Nephron (organoid): ENCODE data around the gene CTIF.

Experiments
- H3K27ac Mint-ChIP-seq, 3 experiments: 2 replicates each; pipeline ENCODE4 v1.8.0; 2020; ENCODE audit warnings: mixed read lengths in 3 of 3, mild to moderate bottlenecking in 2 of 3, moderate library complexity in 1 of 3
- H3K27me3 Mint-ChIP-seq: 2 replicates; pipeline ENCODE4 v1.8.0; 2021; ENCODE audit warnings: low read depth, mild to moderate bottlenecking, moderate library complexity, mixed read lengths
- H3K36me3 Mint-ChIP-seq: 2 replicates; pipeline ENCODE4 v1.8.0; 2020; ENCODE audit warnings: low read depth, mixed read lengths
- H3K4me1 Mint-ChIP-seq: 2 replicates; pipeline ENCODE4 v1.8.0; 2020; ENCODE audit warnings: mixed read lengths
- H3K4me3 Mint-ChIP-seq, 3 experiments: 2 replicates each; pipeline ENCODE4 v1.8.0; 2020; ENCODE audit warnings: mild to moderate bottlenecking in 3 of 3, mixed read lengths in 3 of 3, moderate library complexity in 2 of 3
- H3K9me3 Mint-ChIP-seq: 2 replicates; pipeline ENCODE4 v1.8.0; 2020; ENCODE audit warnings: mixed read lengths
- CTCF ChIP-seq, 3 experiments: fragments of 200-600 bp; sonication (generic); IDR thresholded peaks; one replicate each; pipeline ENCODE4 v1.5.0; 2021; ENCODE audit warnings: antibody characterized with exemption in 3 of 3; ENCODE audit not compliant: unreplicated experiment in 3 of 3

The CTIF gene

GRCh38 chr18:48725562-48725961 is 186.7 kb downstream of the CTIF start:
- peaks cover 20% of the 10 kb centered on the region for H3K4me1 Mint-ChIP-seq
- H3K27ac Mint-ChIP-seq, result no peak overlapping the region
- H3K27me3 Mint-ChIP-seq, result peaks cover 8% of the 10 kb centered on the region
- H3K36me3 Mint-ChIP-seq, result peaks cover 38% of the 10 kb centered on the region
- peaks cover 11% of the 10 kb centered on the region for H3K9me3 Mint-ChIP-seq
- no peak overlapping the region for H3K4me3 Mint-ChIP-seq
- TF ChIP-seq CTCF (IDR thresholded peaks at IDR 0.05; ENCODE audit: unreplicated experiment in 3 of 3), result no peak

DNA sequence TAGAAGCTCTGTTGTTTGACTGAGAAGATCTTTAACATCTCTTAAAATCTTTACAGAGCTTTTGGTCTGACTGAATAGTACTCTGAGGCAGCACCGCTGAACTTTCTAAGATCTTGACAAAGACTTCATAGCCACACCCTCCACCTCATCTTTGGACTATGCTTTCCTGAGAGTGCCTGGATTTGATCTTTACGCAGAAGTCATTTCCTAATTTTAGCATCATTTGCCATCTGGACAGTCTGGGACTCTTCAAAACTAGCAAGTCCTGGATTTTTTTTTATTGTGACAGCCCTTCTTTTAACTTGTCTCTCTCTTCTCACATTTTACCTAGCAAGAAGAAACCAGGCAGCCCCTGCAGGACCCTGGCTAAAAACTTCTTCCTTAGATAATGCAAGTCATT is 188.8 kb downstream of the CTIF start:
- Mint-ChIP-seq H3K4me1 (peaks cover 16% of the 10 kb centered on the region), H3K36me3 (peaks cover 38% of the 10 kb centered on the region), H3K9me3 (peaks cover 11% of the 10 kb centered on the region), H3K27me3 (peaks cover 8% of the 10 kb centered on the region), H3K27ac (no peak overlapping the region), H3K4me3 (no peak overlapping the region)
- no peak for TF ChIP-seq CTCF (IDR thresholded peaks at IDR 0.05; ENCODE audit: unreplicated experiment in 3 of 3)

DNA sequence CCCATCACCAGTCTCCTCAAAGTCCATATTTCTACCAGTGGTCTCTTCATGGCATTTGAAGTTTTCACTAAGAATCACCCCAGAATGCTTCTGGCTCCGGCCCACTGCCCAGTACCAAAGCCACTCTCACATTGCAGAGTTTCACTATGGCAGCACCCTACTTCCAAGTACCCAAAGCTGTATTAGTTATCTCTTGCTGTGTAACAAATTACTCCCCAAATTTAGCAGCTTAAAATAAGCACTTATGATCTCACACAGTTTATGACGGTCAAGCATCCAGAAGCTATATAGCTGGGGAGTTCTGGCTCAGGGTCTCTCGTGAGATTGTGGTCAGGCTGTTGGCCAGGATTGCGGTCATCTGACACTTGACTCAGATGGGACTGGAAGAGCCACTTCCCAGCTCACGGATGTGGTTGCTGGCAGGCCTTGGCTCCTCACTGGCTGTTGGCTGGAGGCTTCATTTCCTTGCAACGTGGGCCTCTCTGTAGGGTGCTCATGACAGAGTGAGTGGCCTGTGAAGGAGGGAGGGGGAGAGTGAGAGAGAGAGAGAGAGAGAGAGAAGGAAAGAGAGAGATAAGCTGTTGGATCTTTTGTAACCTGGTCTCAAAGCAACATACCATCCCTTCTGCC is 189.5 kb downstream of the CTIF start:
- Mint-ChIP-seq H3K27me3 (peaks cover 8% of the 10 kb centered on the region), H3K4me1 (peaks cover 23% of the 10 kb centered on the region), H3K4me3 (no peak overlapping the region), H3K27ac (no peak overlapping the region), H3K9me3 (peaks cover 11% of the 10 kb centered on the region), H3K36me3 (peaks cover 38% of the 10 kb centered on the region)
- no peak for TF ChIP-seq CTCF (IDR thresholded peaks at IDR 0.05; ENCODE audit: unreplicated experiment in 3 of 3)

GRCh38 chr18:48729404-48729803 is 190.6 kb downstream of the CTIF start:
- Mint-ChIP-seq H3K9me3 (peaks cover 11% of the 10 kb centered on the region), H3K27ac (peak overlapping the region in 2 of 3 experiments; percentile 37 to 44), H3K36me3 (peaks cover 38% of the 10 kb centered on the region), H3K27me3 (peaks cover 8% of the 10 kb centered on the region), H3K4me1 (peaks cover 30% of the 10 kb centered on the region), H3K4me3 (no peak overlapping the region)
- TF ChIP-seq CTCF (IDR thresholded peaks at IDR 0.05; ENCODE audit: unreplicated experiment in 3 of 3), result no peak

GRCh38 chr18:48730010-48730409 is 191.2 kb downstream of the CTIF start:
- Mint-ChIP-seq H3K4me1 (peaks cover 30% of the 10 kb centered on the region), H3K27ac (no peak overlapping the region), H3K36me3 (peaks cover 36% of the 10 kb centered on the region), H3K27me3 (peaks cover 8% of the 10 kb centered on the region), H3K4me3 (no peak overlapping the region), H3K9me3 (peaks cover 11% of the 10 kb centered on the region)
- no peak for TF ChIP-seq CTCF (IDR thresholded peaks at IDR 0.05; ENCODE audit: unreplicated experiment in 3 of 3)

- Mint-ChIP-seq H3K27me3 (peaks cover 14% of the 10 kb centered on the region), H3K27ac (no peak overlapping the region), H3K4me3 (no peak overlapping the region), H3K36me3 (peaks cover 15% of the 10 kb centered on the region), H3K9me3 (peaks cover 2% of the 10 kb centered on the region), H3K4me1 (peaks cover 31% of the 10 kb centered on the region)
- TF ChIP-seq CTCF (IDR thresholded peaks at IDR 0.05; ENCODE audit: unreplicated experiment in 3 of 3), result no peak
Measured at GRCh38 chr18:48732767-48733424, 194.1 kb downstream of the CTIF start.
